GM12873 (cell line): ENCODE measurements around the gene RNF150.

Experiments
- CTCF ChIP-seq: IDR thresholded peaks from 2 replicates; pipeline ENCODE4 v1.5.1; 2012; ENCODE audit warnings: low read depth, mild to moderate bottlenecking, moderate library complexity, low read length, control low read depth; ENCODE audit not compliant: insufficient read depth; ENCODE audit errors: missing control alignments

Gene RNF150

GRCh38 chr4:141038428-141038827, 94.8 kb downstream of the RNF150 start:
- no peak for TF ChIP-seq CTCF

- TF ChIP-seq CTCF: no peak
Measured at GRCh38 chr4:141037446-141037845, 95.8 kb downstream of the RNF150 start.

- no peak for TF ChIP-seq CTCF
Measured at GRCh38 chr4:141036786-141037185, 96.5 kb downstream of the RNF150 start.

GRCh38 chr4:141035920-141036319, 97.3 kb downstream of the RNF150 start:
- no peak for TF ChIP-seq CTCF

- no peak for TF ChIP-seq CTCF
Measured at GRCh38 chr4:141028024-141028529, 105.2 kb downstream of the RNF150 start.

- no peak for TF ChIP-seq CTCF
Measured at GRCh38 chr4:141027421-141027820, 105.8 kb downstream of the RNF150 start.

- TF ChIP-seq CTCF: no peak
Measured at GRCh38 chr4:141026900-141027299, 106.4 kb downstream of the RNF150 start.
